ENCODE data around the gene CELF4. TPM values are rescaled to one million over a fixed set of nuclear protein-coding genes. Genes with fewer than 3 reads are reported as not detected.

CELF4 gene
- total RNA-seq, 1 donor from 2014 or later: 0.44 TPM

GRCh38 chr18:37540424-37541138 lies 25.0 kb downstream of the CELF4 start:
- Mint-ChIP-seq H3K4me3 (ENCODE audit: unreplicated experiment) (no peak overlapping the region), H3K36me3 (ENCODE audit: low read depth, unreplicated experiment) (no peaks in the 10 kb centered on the region), H3K9me3 (ENCODE audit: unreplicated experiment) (no peaks in the 10 kb centered on the region), H3K27ac (ENCODE audit: unreplicated experiment) (no peak overlapping the region), H3K27me3 (ENCODE audit: unreplicated experiment) (peaks cover 11% of the 10 kb centered on the region), H3K4me1 (ENCODE audit: unreplicated experiment) (peaks cover 3% of the 10 kb centered on the region)
- DNase-seq (ENCODE audit: low spot score): no peak
- TF ChIP-seq CTCF (IDR thresholded peaks at IDR 0.05; ENCODE audit: unreplicated experiment): no peak

- H3K27me3 Mint-ChIP-seq (ENCODE audit: unreplicated experiment): peaks cover 11% of the 10 kb centered on the region
- H3K4me3 Mint-ChIP-seq (ENCODE audit: unreplicated experiment): no peak overlapping the region
- no peak for TF ChIP-seq CTCF (IDR thresholded peaks at IDR 0.05; ENCODE audit: unreplicated experiment)
- H3K27ac Mint-ChIP-seq (ENCODE audit: unreplicated experiment): no peak overlapping the region
- H3K36me3 Mint-ChIP-seq (ENCODE audit: low read depth, unreplicated experiment): no peaks in the 10 kb centered on the region
- no peak for DNase-seq (ENCODE audit: low spot score)
- no peaks in the 10 kb centered on the region for H3K9me3 Mint-ChIP-seq (ENCODE audit: unreplicated experiment)
- H3K4me1 Mint-ChIP-seq (ENCODE audit: unreplicated experiment): peaks cover 12% of the 10 kb centered on the region
Observed at GRCh38 chr18:37539236-37539635, 26.4 kb downstream of the CELF4 start.

- no peak for TF ChIP-seq CTCF (IDR thresholded peaks at IDR 0.05; ENCODE audit: unreplicated experiment)
- no peak for DNase-seq (ENCODE audit: low spot score)
- Mint-ChIP-seq H3K9me3 (ENCODE audit: unreplicated experiment) (no peaks in the 10 kb centered on the region), H3K4me3 (ENCODE audit: unreplicated experiment) (no peak overlapping the region), H3K27ac (ENCODE audit: unreplicated experiment) (no peak overlapping the region), H3K4me1 (ENCODE audit: unreplicated experiment) (peaks cover 13% of the 10 kb centered on the region), H3K36me3 (ENCODE audit: low read depth, unreplicated experiment) (no peaks in the 10 kb centered on the region), H3K27me3 (ENCODE audit: unreplicated experiment) (peaks cover 11% of the 10 kb centered on the region)
Observed at GRCh38 chr18:37538526-37539205, 26.9 kb downstream of the CELF4 start.

- H3K36me3 Mint-ChIP-seq (ENCODE audit: low read depth, unreplicated experiment): no peaks in the 10 kb centered on the region
- DNase-seq (ENCODE audit: low spot score): peak; percentile 93
- TF ChIP-seq CTCF (IDR thresholded peaks at IDR 0.05; ENCODE audit: unreplicated experiment): peak; percentile 84
- H3K4me3 Mint-ChIP-seq (ENCODE audit: unreplicated experiment): no peak overlapping the region
- peaks cover 11% of the 10 kb centered on the region for H3K27me3 Mint-ChIP-seq (ENCODE audit: unreplicated experiment)
- peaks cover 13% of the 10 kb centered on the region for H3K4me1 Mint-ChIP-seq (ENCODE audit: unreplicated experiment)
- H3K9me3 Mint-ChIP-seq (ENCODE audit: unreplicated experiment): no peaks in the 10 kb centered on the region
- H3K27ac Mint-ChIP-seq (ENCODE audit: unreplicated experiment): no peak overlapping the region
Observed at GRCh38 chr18:37537868-37538525, 27.6 kb downstream of the CELF4 start.

Measured in endothelial cell (in vitro differentiated cells).